Omental fat pad (tissue), 4 donors: ENCODE data around the gene CH25H. TPM values are rescaled to one million over a fixed set of nuclear protein-coding genes. Genes with fewer than 3 reads are reported as not detected.

Experiments used
- ATAC-seq: fragments of 150-250 bp; one replicate; pipeline ENCODE4 v1.9.1; 2016; ENCODE audit warnings: mild to moderate bottlenecking, moderate library complexity; ENCODE audit not compliant: low FRiP score
- DNase-seq: peaks from one replicate; pipeline ENCODE4 v3.0.0-alpha.2; 2019; ENCODE audit warnings: low spot score
- total RNA-seq, 4 donors: library from RNA; depleted of rRNA; stranded (reverse); fragments of >200 nt; gene quantifications; one replicate each; pipeline ENCODE4 v1.1.0, GENCODE V29; 2016
- TF ChIP-seq, protein P1 (sequence below), 3 donors: fragments of 450-650 bp; IDR thresholded peaks; one replicate each; pipeline ENCODE4 v1.5.1; 2016 to 2017; ENCODE audit warnings: antibody characterized with exemption in 3 of 3, mild to moderate bottlenecking in 3 of 3, moderate library complexity in 2 of 3

The CH25H gene
- total RNA-seq, 4 donors from 2014 or later, result 6.3 to 25.5 (median 13.4) TPM

DNA sequence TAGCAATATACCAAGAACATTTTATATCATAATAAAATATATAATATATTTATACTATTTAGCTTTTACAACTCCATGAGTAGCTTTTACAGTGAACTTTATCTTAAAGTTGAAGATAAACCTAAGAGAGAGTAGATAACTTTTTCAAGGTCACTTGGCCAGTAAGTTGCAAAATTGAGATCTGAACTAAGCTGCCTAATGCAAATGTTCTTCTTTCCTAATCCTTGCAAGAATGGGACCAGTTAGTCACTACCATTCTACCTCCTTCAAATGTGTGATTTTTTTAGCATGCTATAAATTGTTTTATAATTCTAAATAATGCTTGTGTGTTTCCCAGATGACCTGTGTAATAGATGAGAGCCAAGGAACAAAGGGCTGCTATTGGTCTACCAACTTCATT, 47.8 kb downstream of the CH25H start:
- ATAC-seq, result no peak
- DNase-seq, result no peak
- TF ChIP-seq, protein P1, sequence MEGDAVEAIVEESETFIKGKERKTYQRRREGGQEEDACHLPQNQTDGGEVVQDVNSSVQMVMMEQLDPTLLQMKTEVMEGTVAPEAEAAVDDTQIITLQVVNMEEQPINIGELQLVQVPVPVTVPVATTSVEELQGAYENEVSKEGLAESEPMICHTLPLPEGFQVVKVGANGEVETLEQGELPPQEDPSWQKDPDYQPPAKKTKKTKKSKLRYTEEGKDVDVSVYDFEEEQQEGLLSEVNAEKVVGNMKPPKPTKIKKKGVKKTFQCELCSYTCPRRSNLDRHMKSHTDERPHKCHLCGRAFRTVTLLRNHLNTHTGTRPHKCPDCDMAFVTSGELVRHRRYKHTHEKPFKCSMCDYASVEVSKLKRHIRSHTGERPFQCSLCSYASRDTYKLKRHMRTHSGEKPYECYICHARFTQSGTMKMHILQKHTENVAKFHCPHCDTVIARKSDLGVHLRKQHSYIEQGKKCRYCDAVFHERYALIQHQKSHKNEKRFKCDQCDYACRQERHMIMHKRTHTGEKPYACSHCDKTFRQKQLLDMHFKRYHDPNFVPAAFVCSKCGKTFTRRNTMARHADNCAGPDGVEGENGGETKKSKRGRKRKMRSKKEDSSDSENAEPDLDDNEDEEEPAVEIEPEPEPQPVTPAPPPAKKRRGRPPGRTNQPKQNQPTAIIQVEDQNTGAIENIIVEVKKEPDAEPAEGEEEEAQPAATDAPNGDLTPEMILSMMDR (IDR thresholded peaks at IDR 0.05), result no peak

DNA sequence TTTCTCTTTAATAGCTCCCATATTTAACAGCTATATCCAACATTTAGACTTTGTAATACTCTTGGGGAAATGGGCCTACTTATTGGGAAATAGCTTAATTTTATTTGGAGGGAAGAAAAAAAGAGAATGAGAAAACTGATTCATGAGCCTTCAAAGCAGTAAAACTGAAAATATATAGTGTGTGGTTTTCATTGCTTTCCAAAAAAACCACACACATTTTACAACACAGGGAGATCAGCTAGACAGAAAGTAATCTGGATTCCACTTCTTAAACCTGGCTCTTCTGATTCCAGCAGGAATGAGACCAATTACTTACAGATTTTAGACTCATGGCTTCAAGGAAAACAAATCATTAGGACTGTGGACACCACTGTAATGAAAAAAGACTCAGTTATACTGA, 48.7 kb downstream of the CH25H start:
- DNase-seq (no peak), ATAC-seq (no peak)
- TF ChIP-seq, protein P1 (IDR thresholded peaks at IDR 0.05), result no peak

DNA sequence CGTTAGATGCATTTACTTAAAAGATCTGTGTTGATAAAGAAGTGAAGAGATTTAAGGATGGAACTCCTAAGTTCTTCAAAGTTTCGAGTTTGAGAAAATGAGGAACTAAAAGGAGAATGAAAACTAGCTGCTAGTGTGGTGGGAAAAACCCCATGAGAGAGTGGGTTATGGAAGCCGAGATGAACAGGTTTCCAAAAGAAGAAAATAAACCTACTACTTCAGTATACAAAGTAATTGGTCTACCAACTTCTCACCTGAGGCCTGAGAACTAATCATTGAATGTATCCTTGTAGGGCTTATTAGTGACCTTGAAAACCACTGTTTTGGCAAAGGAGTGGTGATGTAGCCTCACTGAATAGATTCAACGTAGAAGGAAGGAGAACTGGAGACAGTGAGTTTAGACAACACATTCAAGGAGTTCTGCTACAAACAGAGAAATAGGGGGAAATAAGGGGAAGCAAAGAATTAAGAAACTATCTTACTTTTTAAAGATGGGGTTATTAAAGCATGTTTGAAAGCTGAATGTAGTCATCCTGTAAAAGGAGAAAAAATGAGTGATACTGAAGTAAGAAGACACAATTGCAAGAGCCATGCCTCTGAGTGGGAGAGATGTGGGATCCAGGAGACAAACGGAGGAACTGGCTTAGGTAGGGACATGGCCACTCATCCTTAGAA, 50.8 kb downstream of the CH25H start:
- TF ChIP-seq, protein P1 (IDR thresholded peaks at IDR 0.05), result no peak
- ATAC-seq (no peak), DNase-seq (no peak)

Other genes starting within 250 kb of the CH25H start
- gene FAS, start 216.5 kb downstream of the CH25H start, total RNA-seq, result 10 to 100 TPM; 23.3 to 92.5 (median 46.7) TPM
- gene LIPA, start 44.5 kb upstream of the CH25H start, total RNA-seq, result 100 to 1,000 TPM in 2 of 4 donors, 10 to 100 TPM in 2; 77.0 to 354 (median 105) TPM
- 10 to 100 TPM in 1 of 4 donors, 1 to 10 TPM in 3; 2.3 to 17.0 (median 3.4) TPM for gene IFIT2, start 94.7 kb upstream of the CH25H start, total RNA-seq
- gene IFIT3, start 120.7 kb upstream of the CH25H start, total RNA-seq, result 10 to 100 TPM in 3 of 4 donors, 1 to 10 TPM in 1; 9.2 to 58.5 (median 17.2) TPM
- not detected for gene IFIT1B, start 170.7 kb upstream of the CH25H start, total RNA-seq
- 10 to 100 TPM in 2 of 4 donors, 1 to 10 TPM in 2; 8.1 to 30.9 (median 11.6) TPM for gene IFIT1, start 185.3 kb upstream of the CH25H start, total RNA-seq
- gene IFIT5, start 207.3 kb upstream of the CH25H start, total RNA-seq, result 10 to 100 TPM in 3 of 4 donors, 1 to 10 TPM in 1; 6.9 to 32.8 (median 17.3) TPM